Activated T-helper 9 cell treated with anti-CD3 and anti-CD28 coated beads, Interleukin-2, amount 50 U/mL, for 16 hours (primary cell): ENCODE data around the gene TANC1.

Experiments used
- DNase-seq: peaks from one replicate; pipeline ENCODE4 v3.0.0-alpha.2; 2020; ENCODE audit warnings: low read depth

TANC1 gene

GRCh38 chr2:159267921-159268320 lies 299.5 kb downstream of the TANC1 start:
- DNase-seq = no peak

DNA sequence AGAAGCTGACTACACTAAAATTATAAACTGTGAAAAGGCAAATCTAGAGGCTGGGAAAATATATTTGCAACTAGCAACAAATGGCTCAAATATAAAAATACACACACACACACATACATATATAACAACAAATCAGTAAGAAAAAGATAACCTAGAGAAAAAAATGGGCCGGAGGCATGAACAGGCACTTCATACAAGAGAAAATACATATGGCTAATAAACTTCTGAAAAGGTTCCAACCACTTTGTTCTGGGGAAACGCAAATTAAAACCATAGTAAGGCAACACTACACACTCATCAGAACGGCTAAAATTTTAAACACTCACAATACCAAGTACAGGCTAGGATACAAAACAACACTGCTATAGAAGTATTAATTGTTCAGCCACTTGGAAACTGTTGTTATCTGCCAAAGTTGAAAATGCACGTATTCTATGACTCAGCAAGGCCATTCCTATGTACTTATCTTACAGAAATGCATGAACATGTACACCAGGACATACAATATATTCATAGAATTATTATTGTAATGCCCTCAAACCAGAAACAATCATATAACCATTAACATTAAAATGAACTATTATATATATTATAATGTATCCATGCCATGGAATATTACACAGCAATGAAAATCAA lies 302.4 kb downstream of the TANC1 start:
- no peak for DNase-seq

DNA sequence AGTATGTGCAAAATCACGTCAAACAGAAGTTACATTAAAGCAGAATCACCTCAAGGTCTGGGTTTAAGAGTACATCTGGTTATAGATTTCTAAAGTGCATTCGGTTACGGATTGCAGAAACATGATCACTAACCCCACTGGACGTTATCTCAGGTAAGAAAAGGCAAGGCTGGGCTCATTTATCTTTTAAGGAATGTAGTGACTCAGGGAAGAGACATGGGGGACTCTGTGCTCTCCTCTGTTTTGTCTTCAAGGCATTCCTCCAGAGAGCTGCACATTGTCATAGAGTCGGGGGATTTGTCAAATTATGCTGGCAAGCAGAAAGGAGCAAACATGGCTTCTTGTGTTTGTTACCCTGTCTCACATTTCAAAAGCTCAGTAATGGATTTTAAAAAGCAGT lies 303.7 kb downstream of the TANC1 start:
- no peak for DNase-seq

- no peak for DNase-seq
These were observed 306.7 kb downstream of the TANC1 start for GRCh38 chr2:159275111-159275510.

- no peak for DNase-seq
These were observed 311.3 kb downstream of the TANC1 start for GRCh38 chr2:159279700-159280099.

DNA sequence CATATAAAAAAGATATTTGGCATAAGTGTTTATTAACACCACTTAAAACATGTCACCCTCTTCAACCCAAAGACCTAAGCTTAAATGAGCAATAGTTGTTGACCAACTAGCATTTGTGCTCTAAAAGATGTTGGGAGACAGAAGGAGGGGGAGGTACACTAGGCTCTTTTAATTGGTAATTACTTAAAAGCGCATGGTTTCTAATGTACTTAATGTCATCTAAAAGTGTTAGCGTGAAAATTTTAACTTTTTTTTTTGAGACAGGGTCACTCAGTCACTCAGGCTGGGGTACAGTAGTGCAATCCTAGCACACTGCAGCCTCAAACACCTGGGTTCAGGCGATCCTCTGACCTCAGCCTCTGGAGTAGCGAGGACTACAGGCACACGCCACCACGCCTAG lies 312.6 kb downstream of the TANC1 start:
- DNase-seq = no peak
